Large intestine (tissue), 1 donor: ENCODE data around the gene CLMP. TPM values are rescaled to one million over a fixed set of nuclear protein-coding genes. Genes with fewer than 3 reads are reported as not detected.

Experiments used
- polyA plus RNA-seq: library from polyadenylated mRNA; unstranded; fragments of 120-200 nt; gene quantifications from one replicate; pipeline ENCODE4 v1.2.1, GENCODE V29; 2013

The CLMP gene
- polyA plus RNA-seq, 1 donor = 17.5 TPM

Other genes starting within 250 kb of the CLMP start
- not detected for gene BSX, start 213.4 kb downstream of the CLMP start, polyA plus RNA-seq
- gene HSPA8, start 133.1 kb downstream of the CLMP start, polyA plus RNA-seq = 1,403 TPM
- gene GRAMD1B, start 235.0 kb upstream of the CLMP start, polyA plus RNA-seq = 51.5 TPM